HepG2 (cell line): ENCODE data around the gene MLLT1. TPM values are rescaled to one million over a fixed set of nuclear protein-coding genes. Genes with fewer than 3 reads are reported as not detected.
"Not testable (repeated sequence)": the region's sequence is repeated elsewhere in the genome, so short reads cannot be mapped to it uniquely, and the experiment has no call there.

ENCODE experiments used
- ATAC-seq: fragments of 200-7000 bp; cut with Tn5 transposase; 3 replicates; pipeline ENCODE4 v1.9.1; 2020; ENCODE audit warnings: mild to moderate bottlenecking, moderate library complexity
- BruUV-seq: library from RNA; stranded (reverse); fragments of 400-500 nt; replicated peaks from 2 replicates; lab custom pipeline; 2021; lab: Mats Ljungman, UMichigan
- CTCF ChIA-PET: fragments of 300-600 bp; formaldehyde crosslinking; extraction: SDS; loops from one replicate; lab custom pipeline; 2021; ENCODE audit warnings: low total read pairs, inconsistent platforms, low intra/inter-chr PET ratio; lab: Yijun Ruan, JAX
- POLR2A ChIA-PET: fragments of 350-600 bp; sonication (Branson Sonifier 250); formaldehyde crosslinking; loops from one replicate; lab custom pipeline; 2020; ENCODE audit warnings: antibody characterized with exemption, inconsistent platforms; lab: Yijun Ruan, JAX
- DNase-seq: peaks from one replicate; pipeline ENCODE4 v3.0.0-alpha.2; 2015; ENCODE audit warnings: low spot score
- FAIRE-seq: peaks from 3 replicates; lab custom pipeline; 2011; peaks lifted over from hg19 to GRCh38; lab: Jason Lieb, UNC
- H2AFZ ChIP-seq: one replicate; pipeline ENCODE4 v1.6.1; 2011; ENCODE audit warnings: low read length, inconsistent platforms
- H3K27ac ChIP-seq: fragments of 300-600 bp; 3 replicates; pipeline ENCODE4 v1.8.0; 2011; ENCODE audit warnings: mixed run types, mild to moderate bottlenecking, mixed read lengths, low read length, inconsistent platforms; ENCODE audit not compliant: insufficient read depth; ENCODE audit errors: extremely low read length
- H3K27me3 ChIP-seq, 2 experiments: fragments of 200-600 bp in 1 of 2; 2 replicates in 1 of 2; 3 replicates in 1 of 2; pipeline versions ENCODE4 v1.6.0 to v1.8.0; 2011; ENCODE audit warnings: low read length in 2 of 2, mild to moderate bottlenecking in 2 of 2, moderate library complexity in 2 of 2, inconsistent platforms in 1 of 2; ENCODE audit not compliant: insufficient read depth in 2 of 2, control insufficient read depth in 1 of 2
- H3K36me3 ChIP-seq, 2 experiments: fragments of 200-600 bp in 1 of 2; replicated peaks in 1 of 2; 2 replicates in 1 of 2; 3 replicates in 1 of 2; pipeline versions ENCODE4 v1.5.1 to v1.8.0; 2011; ENCODE audit warnings: low read length in 2 of 2, inconsistent platforms in 1 of 2; ENCODE audit not compliant: insufficient read depth in 2 of 2, control insufficient read depth in 1 of 2
- H3K4me1 ChIP-seq: 2 replicates; pipeline ENCODE4 v1.5.1; 2012; ENCODE audit warnings: low read length, inconsistent platforms; ENCODE audit not compliant: insufficient read depth
- H3K4me2 ChIP-seq: 2 replicates; pipeline ENCODE4 v1.6.0; 2011; ENCODE audit warnings: low read depth, low read length, inconsistent platforms
- H3K4me3 ChIP-seq, 3 experiments: fragments of 200-600 bp in 1 of 3; sonication (generic), shearing (Covaris generic) in 1 of 3; replicated peaks in 1 of 3; 2 replicates each; pipeline ENCODE4 v1.5.1; 2011 to 2016; ENCODE audit warnings: low read length in 3 of 3, inconsistent platforms in 2 of 3, low read depth in 2 of 3, mild to moderate bottlenecking in 2 of 3, control low read depth in 1 of 3, mixed read lengths in 1 of 3; ENCODE audit not compliant: insufficient read depth in 1 of 3
- H3K79me2 ChIP-seq: one replicate; pipeline ENCODE4 v1.6.1; 2011; ENCODE audit warnings: low read length, inconsistent platforms; ENCODE audit not compliant: insufficient read depth
- H3K9ac ChIP-seq: 2 replicates; pipeline ENCODE4 v1.6.0; 2011; ENCODE audit warnings: mild to moderate bottlenecking, low read depth, low read length, inconsistent platforms; ENCODE audit not compliant: insufficient read depth
- H3K9me3 ChIP-seq: 2 replicates; pipeline ENCODE4 v1.5.1; 2012; ENCODE audit warnings: mild to moderate bottlenecking, low read length
- H4K20me1 ChIP-seq: 2 replicates; pipeline ENCODE4 v1.6.0; 2011; ENCODE audit warnings: inconsistent platforms, mild to moderate bottlenecking, low read length, moderate library complexity; ENCODE audit not compliant: insufficient read depth
- RBM39 ChIP-seq: fragments of 200-400 bp; formaldehyde crosslinking; IDR thresholded peaks from one replicate; pipeline ENCODE4 v1.6.1; 2018; ENCODE audit warnings: antibody characterized with exemption, mild to moderate bottlenecking, low read depth, low read length; ENCODE audit not compliant: poor library complexity, severe bottlenecking
- WGBS: methylation state at CpG from one replicate; pipeline ENCODE4 v1.1.6; 2017; ENCODE audit warnings: low lambda C conversion rate; 5-methylcytosine and 5-hydroxymethylcytosine counted together
- in situ Hi-C: cut with HindIII; loops from 2 replicates; pipeline ENCODE4 v1.10.0; 2017; ENCODE audit warnings: low pct_unique_long_range_greater_than_20kb; ENCODE audit not compliant: extremely low pct_ligation_motif_present
- intact Hi-C: fragments of 100-400 bp; cut with micrococcal nuclease; formaldehyde crosslinking; loops from one replicate; pipeline ENCODE4 v1.10.0; 2022; ENCODE audit not compliant: unreplicated experiment
- polyA plus RNA-seq, 8 experiments: library from polyadenylated mRNA; depleted of rRNA in 3 of 8; stranded (reverse) in 7 of 8; unstranded in 1 of 8; fragments of >200 nt; fragmentation: Illumina TruSeq in 4 of 8; extraction: Trizol in 4 of 8; gene quantifications; 2 replicates each; pipeline versions ENCODE4 v1.2.1 to v1.2.3, GENCODE V29; 2011 to 2016; ENCODE audit warnings: low read depth in 4 of 8, missing spikeins in 1 of 8, mixed read lengths in 1 of 8; ENCODE audit not compliant: insufficient read depth in 1 of 8
- total RNA-seq, 5 experiments: library from RNA; depleted of rRNA; stranded (reverse); fragments of >200 nt; fragmentation: Illumina TruSeq; extraction: Trizol; gene quantifications; 2 replicates each; pipeline ENCODE4 v1.2.3, GENCODE V29; 2016; ENCODE audit warnings: low read depth in 1 of 5
- TF ChIP-seq, protein P1 (sequence below): sonication (generic); formaldehyde crosslinking; IDR thresholded peaks from 2 replicates; pipeline ENCODE4 v1.4.0; 2020; ENCODE audit warnings: missing genetic modification reagents, borderline replicate concordance
- TF ChIP-seq, protein P2 (sequence below): fragments of 450-650 bp; IDR thresholded peaks from 2 replicates; pipeline ENCODE4 v1.6.1; 2016

Gene MLLT1
- total and polyA plus RNA-seq, 2 of the 13 experiments (the other 11 are each of a cell fraction or from before 2014, with no cell fraction given), result 11.7 to 12.2 TPM

DNA sequence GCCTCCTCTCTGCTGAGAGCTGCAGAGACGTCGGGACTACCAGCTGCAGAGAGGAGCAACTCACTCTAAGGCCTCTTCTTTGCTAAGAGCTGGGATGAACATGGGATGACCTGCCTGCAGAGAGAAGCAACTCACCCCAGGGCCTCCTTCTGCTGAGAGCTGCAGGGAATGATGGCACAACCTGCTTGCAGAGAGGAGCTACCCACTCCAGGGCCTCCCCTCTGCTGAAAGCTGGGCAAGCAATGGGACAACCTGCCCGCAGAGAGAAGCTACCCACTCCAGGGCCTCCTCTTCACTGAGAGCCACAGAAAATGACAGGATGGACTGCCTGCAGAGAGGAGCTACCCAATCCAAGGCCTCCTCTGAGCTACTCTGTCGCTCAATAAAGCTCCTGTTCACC, 6.9 kb upstream of the MLLT1 start:
- Histone ChIP-seq H3K4me1 (peaks cover 23% of the 10 kb centered on the region), H4K20me1 (no peaks in the 10 kb centered on the region), H3K9ac (no peak overlapping the region), H3K4me3 (no peak overlapping the region), H3K79me2 (no peaks in the 10 kb centered on the region), H3K36me3 (no peaks in the 10 kb centered on the region), H3K9me3 (peaks cover 25% of the 10 kb centered on the region), H3K4me2 (no peak overlapping the region), H2AFZ (no peak overlapping the region), H3K27me3 (no peaks in the 10 kb centered on the region), H3K27ac (no peak overlapping the region)
- WGBS, result 21% methylated on average over 4 of the region's 4 CpGs
- CTCF ChIA-PET, result no interaction called here
- FAIRE-seq, result no peak
- no TSS peak for BruUV-seq
- no peak for ATAC-seq
- POLR2A ChIA-PET, result interaction anchor here (1.0 kb wide), 1 partner anchor 11 kb away, joined by 4 read pairs; no protein-coding TSS in a partner anchor
- TF ChIP-seq, protein P1, sequence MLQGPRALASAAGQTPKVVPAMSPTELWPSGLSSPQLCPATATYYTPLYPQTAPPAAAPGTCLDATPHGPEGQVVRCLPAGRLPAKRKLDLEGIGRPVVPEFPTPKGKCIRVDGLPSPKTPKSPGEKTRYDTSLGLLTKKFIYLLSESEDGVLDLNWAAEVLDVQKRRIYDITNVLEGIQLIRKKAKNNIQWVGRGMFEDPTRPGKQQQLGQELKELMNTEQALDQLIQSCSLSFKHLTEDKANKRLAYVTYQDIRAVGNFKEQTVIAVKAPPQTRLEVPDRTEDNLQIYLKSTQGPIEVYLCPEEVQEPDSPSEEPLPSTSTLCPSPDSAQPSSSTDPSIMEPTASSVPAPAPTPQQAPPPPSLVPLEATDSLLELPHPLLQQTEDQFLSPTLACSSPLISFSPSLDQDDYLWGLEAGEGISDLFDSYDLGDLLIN (CRISPR knock-in tag), result no peak
- TF ChIP-seq RBM39, result no peak
- in situ Hi-C loops, result no loop called here
- DNase-seq, result no peak
- intact Hi-C loops, result no loop called here

DNA sequence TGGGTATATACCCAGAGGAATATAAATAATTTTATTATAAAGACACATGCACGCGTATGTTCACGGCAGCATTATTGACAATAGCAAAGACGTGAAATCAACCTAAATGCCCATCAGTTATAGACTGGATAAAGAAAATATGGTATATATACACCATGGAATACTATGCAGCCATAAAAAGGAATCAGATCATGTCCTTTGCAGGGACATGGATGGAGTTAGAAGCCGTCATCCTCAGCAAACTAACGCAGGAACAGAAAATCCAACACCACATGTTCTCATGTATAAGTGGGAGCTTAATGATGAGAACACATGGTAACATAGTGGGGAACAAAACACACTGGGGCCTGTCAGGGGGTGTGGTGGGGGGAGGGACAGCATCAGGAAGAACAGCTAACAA, 2.6 kb upstream of the MLLT1 start:
- DNase-seq, H4K20me1 ChIP-seq, BruUV-seq, POLR2A ChIA-PET, ATAC-seq, H3K36me3 ChIP-seq, H3K4me2 ChIP-seq, H3K4me3 ChIP-seq, CTCF ChIA-PET, H3K27ac ChIP-seq, intact Hi-C loops, in situ Hi-C loops, FAIRE-seq, H3K27me3 ChIP-seq, H2AFZ ChIP-seq, H3K9ac ChIP-seq: not testable (repeated sequence)
- Histone ChIP-seq H3K79me2 (peaks cover 20% of the 10 kb centered on the region), H3K4me1 (peaks cover 19% of the 10 kb centered on the region), H3K9me3 (peaks cover 11% of the 10 kb centered on the region; the same call in 1 of the 2 replicates)
- 71% methylated on average over 6 of the region's 6 CpGs for WGBS
- TF ChIP-seq, protein P2, sequence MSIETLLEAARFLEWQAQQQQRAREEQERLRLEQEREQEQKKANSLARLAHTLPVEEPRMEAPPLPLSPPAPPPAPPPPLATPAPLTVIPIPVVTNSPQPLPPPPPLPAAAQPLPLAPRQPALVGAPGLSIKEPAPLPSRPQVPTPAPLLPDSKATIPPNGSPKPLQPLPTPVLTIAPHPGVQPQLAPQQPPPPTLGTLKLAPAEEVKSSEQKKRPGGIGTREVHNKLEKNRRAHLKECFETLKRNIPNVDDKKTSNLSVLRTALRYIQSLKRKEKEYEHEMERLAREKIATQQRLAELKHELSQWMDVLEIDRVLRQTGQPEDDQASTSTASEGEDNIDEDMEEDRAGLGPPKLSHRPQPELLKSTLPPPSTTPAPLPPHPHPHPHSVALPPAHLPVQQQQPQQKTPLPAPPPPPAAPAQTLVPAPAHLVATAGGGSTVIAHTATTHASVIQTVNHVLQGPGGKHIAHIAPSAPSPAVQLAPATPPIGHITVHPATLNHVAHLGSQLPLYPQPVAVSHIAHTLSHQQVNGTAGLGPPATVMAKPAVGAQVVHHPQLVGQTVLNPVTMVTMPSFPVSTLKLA, result peak; percentile 34; the same call in 1 of the 2 replicates
